HG02885 (cell line): Measurements from ENCODE around the gene GMDS.

Source experiments
- ATAC-seq: cut with Tn5 transposase; IDR thresholded peaks from one replicate; pipeline ENCODE4 v1.9.1; 2021; ENCODE audit warnings: mild to moderate bottlenecking; ENCODE audit not compliant: unreplicated experiment, poor library complexity

GMDS gene

GRCh38 chr6:1873781-1874180, 371.6 kb downstream of the GMDS start:
- ATAC-seq, result no peak

DNA sequence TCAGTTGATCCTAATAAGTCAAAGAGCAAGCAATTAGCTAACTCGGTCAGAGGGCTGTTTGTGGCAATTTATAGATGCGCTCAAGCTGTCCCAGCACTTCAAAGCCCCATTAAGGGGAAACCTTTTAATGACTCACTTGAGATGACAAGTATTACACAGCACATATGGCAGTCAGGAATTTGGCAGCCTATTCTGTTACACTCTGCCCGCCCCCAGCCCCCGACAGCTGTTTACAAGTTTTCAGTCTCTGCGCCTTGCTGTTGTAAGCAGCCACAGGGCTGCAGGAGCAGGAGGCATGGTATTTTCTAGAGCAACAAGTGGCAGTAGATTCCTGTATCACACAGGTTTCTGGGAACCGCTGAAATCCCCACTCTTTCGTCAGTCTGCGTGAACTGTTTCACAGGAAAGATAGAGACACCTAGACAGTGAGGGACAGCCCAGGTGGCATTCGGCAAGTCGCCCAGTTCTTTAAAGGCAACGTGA, 372.7 kb downstream of the GMDS start:
- no peak for ATAC-seq

DNA sequence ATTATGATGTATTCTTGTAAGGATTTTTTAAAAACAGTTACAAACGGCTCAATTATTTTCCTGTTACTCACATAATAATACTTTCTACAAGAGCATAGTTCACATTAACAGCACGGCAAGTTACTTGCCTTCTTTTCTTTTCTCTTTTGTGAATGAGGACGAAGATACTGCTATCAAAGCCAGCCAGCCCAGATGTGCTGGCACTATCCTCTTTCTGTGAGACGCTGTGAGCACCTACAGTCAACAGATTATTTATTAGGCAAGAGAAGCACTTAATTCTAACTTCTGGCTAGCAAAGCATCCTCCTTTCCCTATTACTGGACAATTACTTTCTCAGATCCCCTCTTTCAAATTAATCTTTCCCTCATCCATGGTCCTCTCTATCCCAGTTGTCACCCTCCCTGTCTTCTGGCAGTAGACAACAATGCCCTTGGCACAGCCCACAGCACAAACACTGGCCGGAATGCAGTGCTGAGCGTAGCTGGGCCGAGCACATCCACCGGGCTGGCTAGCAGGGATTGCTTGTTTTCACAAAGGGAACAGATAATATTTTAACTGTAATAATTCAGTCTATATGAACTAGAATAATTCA, 373.6 kb downstream of the GMDS start:
- no peak for ATAC-seq

DNA sequence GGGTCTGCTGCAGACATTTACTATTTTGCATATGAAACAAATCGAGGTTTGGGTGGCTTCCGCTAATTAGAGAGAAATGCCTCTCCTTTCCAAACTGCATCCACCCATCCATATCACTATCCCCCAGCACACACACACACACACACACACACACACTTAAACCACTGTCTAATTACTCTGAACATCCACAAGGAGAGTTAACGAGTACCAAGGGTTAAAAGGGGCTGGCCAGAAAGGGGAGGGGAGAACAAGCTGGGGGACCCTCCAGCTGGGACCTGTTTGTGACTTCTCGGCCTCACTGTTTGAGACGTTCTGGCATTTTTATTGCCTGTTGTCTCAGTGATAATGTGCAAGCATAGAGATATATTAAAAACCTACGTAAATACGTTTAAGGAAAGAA, 374.5 kb downstream of the GMDS start:
- no peak for ATAC-seq

DNA sequence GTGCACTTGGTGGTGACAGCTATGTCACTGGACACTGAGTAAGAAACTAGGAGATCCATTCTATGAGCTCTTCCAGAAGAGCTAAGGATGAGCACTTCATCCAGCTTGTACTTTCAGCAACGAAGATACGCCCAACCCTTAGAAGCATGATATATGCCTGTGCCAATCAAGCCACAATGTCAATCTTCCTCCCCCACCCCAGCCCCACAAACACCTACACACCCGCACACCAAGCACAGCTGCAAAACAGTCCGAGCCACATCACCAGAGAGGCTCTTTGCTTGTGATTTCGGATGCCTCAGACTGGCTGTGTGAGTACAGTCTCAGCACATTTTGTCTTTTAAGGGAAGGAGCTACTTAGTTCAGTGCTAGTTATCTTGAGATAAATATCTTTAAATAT, 375.2 kb downstream of the GMDS start:
- ATAC-seq, result no peak

- no peak for ATAC-seq
Observed at GRCh38 chr6:1869769-1870168, 375.6 kb downstream of the GMDS start.

GRCh38 chr6:1869308-1869707, 376.1 kb downstream of the GMDS start:
- ATAC-seq, result no peak

GRCh38 chr6:1868561-1869261, 376.7 kb downstream of the GMDS start:
- ATAC-seq, result peak; percentile 88

- no peak for ATAC-seq
Observed at GRCh38 chr6:1867197-1867596, 378.2 kb downstream of the GMDS start.

DNA sequence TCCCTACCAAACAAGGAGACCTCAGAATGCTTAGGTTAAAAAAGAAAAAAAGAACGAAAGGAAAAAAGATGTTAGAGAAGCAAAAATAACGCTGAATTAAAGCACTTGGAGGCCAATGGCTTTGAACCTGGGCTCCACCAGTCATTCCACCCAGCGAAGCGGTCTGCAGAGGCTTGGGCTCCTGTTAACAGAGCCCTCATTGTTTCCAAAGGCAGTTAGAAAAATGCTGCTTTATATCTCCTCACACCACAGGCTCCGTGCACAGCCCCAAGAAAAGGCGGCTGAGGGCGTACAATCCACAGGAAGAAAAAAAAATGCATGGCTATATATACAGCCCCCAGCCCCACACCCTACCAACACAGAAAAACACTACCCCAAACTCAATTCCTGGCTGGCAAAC, 379.8 kb downstream of the GMDS start:
- ATAC-seq, result no peak

GRCh38 chr6:1864496-1864895, 380.9 kb downstream of the GMDS start:
- ATAC-seq, result no peak

DNA sequence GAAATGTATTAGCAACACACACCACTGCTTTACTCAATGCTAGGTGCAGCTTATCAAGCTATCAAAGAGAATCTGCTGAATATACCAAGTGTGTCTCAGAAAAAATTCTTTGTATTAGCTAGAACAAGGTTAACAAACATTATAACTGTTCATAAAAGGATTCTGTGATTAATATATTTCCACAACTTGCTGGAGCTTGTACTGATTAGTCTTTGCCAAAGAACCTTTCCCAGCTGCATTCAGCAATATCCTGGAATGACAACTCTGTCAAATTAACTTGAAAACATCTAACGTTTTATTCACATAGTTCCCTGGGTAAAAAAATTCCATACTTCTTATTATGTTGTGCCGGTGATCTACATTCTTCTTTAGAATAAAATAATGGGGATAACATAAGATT, 383.0 kb downstream of the GMDS start:
- no peak for ATAC-seq

GRCh38 chr6:1860756-1861348, 384.6 kb downstream of the GMDS start:
- peak; percentile 56 for ATAC-seq

- no peak for ATAC-seq
Observed at GRCh38 chr6:1858859-1859258, 386.5 kb downstream of the GMDS start.

DNA sequence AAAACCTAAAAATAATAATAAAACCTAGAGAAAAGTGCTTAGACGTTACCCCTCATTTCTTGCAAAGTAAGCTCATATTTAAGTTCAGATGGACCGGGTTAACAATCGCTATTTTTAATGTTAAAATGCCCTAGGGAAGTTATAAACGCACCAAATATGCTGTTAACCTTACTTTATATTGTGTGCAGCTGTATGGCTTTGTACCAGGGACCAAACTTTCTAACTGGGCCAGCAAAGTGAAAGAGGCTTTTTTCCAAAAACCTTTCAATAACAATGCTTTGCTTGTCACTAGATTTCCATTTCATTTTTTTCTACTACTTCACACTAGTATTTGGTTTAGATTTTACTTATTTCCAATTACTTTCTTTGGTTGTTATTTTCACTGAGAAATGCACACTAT, 387.2 kb downstream of the GMDS start:
- no peak for ATAC-seq

DNA sequence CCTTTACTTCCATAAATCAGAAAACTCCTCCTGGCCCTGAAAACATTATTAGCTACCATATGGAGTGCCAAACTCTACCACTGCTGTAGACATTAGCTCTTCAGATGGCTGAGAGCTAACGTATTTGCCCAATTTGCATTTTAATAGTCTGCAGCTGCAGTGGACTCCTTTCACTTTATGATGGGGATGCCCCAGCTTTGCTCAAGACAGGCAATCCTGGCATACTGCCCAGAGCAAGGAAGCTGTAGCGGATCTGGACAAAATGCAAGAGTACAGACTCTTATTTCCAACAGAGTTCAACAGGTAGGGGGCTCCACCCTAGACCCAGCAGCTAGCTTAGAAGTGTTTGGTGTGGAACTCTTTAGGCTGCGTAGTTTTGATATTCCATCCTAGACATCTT, 389.0 kb downstream of the GMDS start:
- peak; percentile 87 for ATAC-seq

GRCh38 chr6:1855890-1856289, 389.5 kb downstream of the GMDS start:
- ATAC-seq, result no peak

DNA sequence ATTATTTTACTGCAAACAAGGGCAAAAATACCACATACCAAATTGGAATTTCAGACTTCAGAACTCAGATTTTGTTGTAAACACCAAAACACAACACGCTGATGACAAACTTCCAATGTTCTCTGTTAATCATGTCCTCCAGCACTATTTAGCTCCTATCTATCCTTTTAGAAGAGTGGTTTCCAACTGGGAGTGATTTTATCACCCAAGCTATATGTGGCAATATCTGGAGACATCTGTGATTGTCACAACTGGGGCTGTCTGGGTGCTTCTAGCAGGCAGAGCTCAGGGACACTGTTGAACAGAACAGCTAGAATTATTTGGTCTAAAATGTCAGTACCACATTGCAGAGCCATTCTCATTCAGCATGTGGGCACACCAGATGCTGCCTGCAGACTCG, 391.1 kb downstream of the GMDS start:
- ATAC-seq, result no peak

DNA sequence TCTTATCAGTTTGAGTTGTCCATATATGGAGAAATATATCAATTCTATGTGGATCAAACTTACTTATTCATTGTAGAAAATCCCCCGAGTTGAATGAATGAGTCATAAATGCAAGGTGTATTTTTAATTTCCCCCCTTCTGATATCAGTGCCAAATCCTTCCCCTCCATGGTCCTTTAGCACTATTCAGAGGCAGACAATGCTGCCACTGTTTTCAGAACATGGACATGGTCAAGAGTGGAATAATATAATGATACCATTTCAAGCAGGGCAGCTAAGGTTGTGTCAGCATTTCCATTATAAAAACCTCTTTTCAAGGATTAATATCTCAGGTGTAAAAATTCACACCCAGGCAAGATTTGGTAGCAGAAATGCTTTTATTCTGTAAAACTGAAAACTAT, 391.6 kb downstream of the GMDS start:
- ATAC-seq, result no peak

GRCh38 chr6:1851681-1852456, 393.5 kb downstream of the GMDS start:
- ATAC-seq, result no peak

GRCh38 chr6:1850840-1851157, 394.6 kb downstream of the GMDS start:
- ATAC-seq, result no peak
